ENCODE results near the gene DOK7. TPM values are rescaled to one million over a fixed set of nuclear protein-coding genes. Genes with fewer than 3 reads are reported as not detected.

The DOK7 gene
- total and polyA plus RNA-seq, 4 donors: 0.13 to 0.84 (median 0.46) TPM

GRCh38 chr4:3414421-3415279, 48.5 kb upstream of the DOK7 start:
- Histone ChIP-seq H3K9ac (ENCODE audit: low read depth in 1 of 2, low read length in 2 of 2) (no peak overlapping the region), H3K4me1 (ENCODE audit: control insufficient read depth in 4 of 4, insufficient read depth in 4 of 4, low read length in 3 of 4) (peaks cover 6 to 23% (median 16%) of the 10 kb centered on the region in 4 donors), H3K4me3 (ENCODE audit: low read depth in 1 of 3, low read length in 3 of 3) (no peak overlapping the region), H3K27me3 (ENCODE audit: control insufficient read depth in 4 of 4, insufficient read depth in 4 of 4, low read length in 3 of 4) (no peaks in the 10 kb centered on the region), H3K36me3 (ENCODE audit: control insufficient read depth in 4 of 4, insufficient read depth in 3 of 4, low read depth in 1 of 4, low read length in 3 of 4) (peaks cover 9 to 22% (median 10%) of the 10 kb centered on the region in 4 donors), H3K9me3 (ENCODE audit: control insufficient read depth in 4 of 4, low read length in 3 of 4) (no peaks in the 10 kb centered on the region), H3K27ac (ENCODE audit: low read depth in 1 of 2, low read length in 2 of 2) (no peak overlapping the region)
- TF ChIP-seq EGR1 (IDR thresholded peaks at IDR 0.05; ENCODE audit: low read depth in 2 of 2): no peak
- 94% methylated on average over 37 of the region's 37 CpGs for WGBS
- no peak for DNase-seq (ENCODE audit: low spot score)

- 94% methylated on average over 33 of the region's 33 CpGs for WGBS
- Histone ChIP-seq H3K4me3 (ENCODE audit: low read depth in 1 of 3, low read length in 3 of 3) (no peak overlapping the region), H3K27ac (ENCODE audit: low read depth in 1 of 2, low read length in 2 of 2) (no peak overlapping the region), H3K36me3 (ENCODE audit: control insufficient read depth in 4 of 4, insufficient read depth in 3 of 4, low read depth in 1 of 4, low read length in 3 of 4) (peaks cover 9 to 22% (median 10%) of the 10 kb centered on the region in 4 donors), H3K4me1 (ENCODE audit: control insufficient read depth in 4 of 4, insufficient read depth in 4 of 4, low read length in 3 of 4) (peaks cover under 1 to 13% (median 6%) of the 10 kb centered on the region in 4 donors), H3K9me3 (ENCODE audit: control insufficient read depth in 4 of 4, low read length in 3 of 4) (no peaks in the 10 kb centered on the region), H3K9ac (ENCODE audit: low read depth in 1 of 2, low read length in 2 of 2) (no peak overlapping the region), H3K27me3 (ENCODE audit: control insufficient read depth in 4 of 4, insufficient read depth in 4 of 4, low read length in 3 of 4) (no peaks in the 10 kb centered on the region)
- no peak for DNase-seq (ENCODE audit: low spot score)
- no peak for TF ChIP-seq REST (IDR thresholded peaks at IDR 0.05)
- no peak for TF ChIP-seq EGR1 (IDR thresholded peaks at IDR 0.05; ENCODE audit: low read depth in 2 of 2)
- TF ChIP-seq RXRA (IDR thresholded peaks at IDR 0.05): no peak
- TF ChIP-seq HNF4A (conservative IDR thresholded peaks at IDR 0.05): no peak
- TF ChIP-seq RAD21 (IDR thresholded peaks at IDR 0.05): no peak
- TF ChIP-seq ZBTB33 (IDR thresholded peaks at IDR 0.05): no peak
- no peak for TF ChIP-seq YY1 (IDR thresholded peaks at IDR 0.05)
Measured at GRCh38 chr4:3415471-3416141, 47.5 kb upstream of the DOK7 start.

- H3K36me3 ChIP-seq (ENCODE audit: control insufficient read depth in 4 of 4, insufficient read depth in 3 of 4, low read depth in 1 of 4, low read length in 3 of 4): peaks cover 9 to 29% (median 14%) of the 10 kb centered on the region in 4 donors
- no peak overlapping the region for H3K4me3 ChIP-seq (ENCODE audit: low read depth in 1 of 3, low read length in 3 of 3)
- no peak overlapping the region for H3K9ac ChIP-seq (ENCODE audit: low read depth in 1 of 2, low read length in 2 of 2)
- H3K9me3 ChIP-seq (ENCODE audit: control insufficient read depth in 4 of 4, low read length in 3 of 4): no peaks in the 10 kb centered on the region
- H3K4me1 ChIP-seq (ENCODE audit: control insufficient read depth in 4 of 4, insufficient read depth in 4 of 4, low read length in 3 of 4): peaks cover 0 to 11% (median 5%) of the 10 kb centered on the region in 4 donors
- H3K27me3 ChIP-seq (ENCODE audit: control insufficient read depth in 4 of 4, insufficient read depth in 4 of 4, low read length in 3 of 4): no peaks in the 10 kb centered on the region
- DNase-seq (ENCODE audit: low spot score): no peak
- WGBS: 86% methylated on average over 18 of the region's 18 CpGs
- H3K27ac ChIP-seq (ENCODE audit: low read depth in 1 of 2, low read length in 2 of 2): no peak overlapping the region
- TF ChIP-seq RAD21 (IDR thresholded peaks at IDR 0.05) (no peak), CTCF (IDR thresholded peaks at IDR 0.05; ENCODE audit: low read depth, low read length, missing input control) (no peak), RXRA (IDR thresholded peaks at IDR 0.05) (no peak), EGR1 (IDR thresholded peaks at IDR 0.05; ENCODE audit: low read depth in 2 of 2) (no peak), ATF3 (IDR thresholded peaks at IDR 0.05) (no peak), MAX (IDR thresholded peaks at IDR 0.05) (no peak), TAF1 (conservative IDR thresholded peaks at IDR 0.05) (no peak), NR2F2 (IDR thresholded peaks at IDR 0.05) (no peak), GABPA (IDR thresholded peaks at IDR 0.05 in 1 of 2, conservative IDR thresholded peaks at IDR 0.05 in 1 of 2) (no peak), SP1 (IDR thresholded peaks at IDR 0.05) (no peak), HNF4G (IDR thresholded peaks at IDR 0.05) (no peak), FOXA2 (IDR thresholded peaks at IDR 0.05) (no peak), HNF4A (conservative IDR thresholded peaks at IDR 0.05) (no peak), JUND (IDR thresholded peaks at IDR 0.05) (no peak), YY1 (IDR thresholded peaks at IDR 0.05) (no peak)
Measured at GRCh38 chr4:3416270-3416669, 46.8 kb upstream of the DOK7 start.
